Stimulated activated CD8-positive, alpha-beta memory T cell treated with anti-CD3 and anti-CD28 coated beads, Interleukin-2, amount 100 ng/mL, for 48 hours (primary cell): Measurements from ENCODE around the gene SCUBE1.

Source experiments
- DNase-seq, 2 donors: peaks; one replicate each; pipeline ENCODE4 v3.0.0-alpha.2; 2020; ENCODE audit warnings: low read depth in 2 of 2

Gene SCUBE1

DNA sequence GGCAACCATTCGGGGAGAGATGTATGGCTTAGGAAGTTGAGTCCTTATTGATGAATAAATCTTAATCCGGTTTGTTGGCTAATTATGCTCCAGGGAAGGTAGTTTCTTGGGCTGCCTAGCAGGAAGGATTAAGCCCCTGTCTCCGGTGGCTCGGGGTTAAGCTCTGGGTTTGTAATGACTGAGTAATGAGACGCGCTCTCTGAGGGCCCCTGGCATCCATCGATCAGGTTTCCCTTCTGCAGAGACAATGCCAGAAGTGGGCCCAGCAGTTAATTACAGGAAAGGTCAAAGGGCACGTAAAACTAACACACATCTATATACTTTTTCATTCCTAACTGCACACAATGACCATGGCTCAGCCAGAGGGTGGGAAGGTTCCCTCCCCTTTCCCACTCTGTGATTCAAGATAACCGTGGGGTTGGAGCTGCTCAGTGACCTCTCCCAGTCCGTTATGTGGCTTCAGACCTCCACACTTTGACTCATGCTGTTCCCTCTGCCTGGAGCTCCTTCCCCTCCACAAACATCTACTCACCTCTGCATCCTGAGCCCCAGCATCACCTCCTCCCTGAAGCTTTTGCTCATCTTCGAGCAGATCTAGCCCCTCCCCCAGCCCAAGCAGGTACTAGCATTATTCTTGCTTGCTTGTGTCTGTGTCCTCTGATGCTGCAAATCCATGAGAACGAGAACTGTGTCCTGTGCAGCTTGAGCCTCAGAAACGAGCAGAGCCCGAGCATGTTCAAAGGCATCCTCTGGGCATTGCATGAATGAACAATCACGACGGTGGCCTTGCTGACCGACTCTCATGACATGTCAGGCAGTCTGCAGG is 16.6 kb downstream of the SCUBE1 start:
- no peak for DNase-seq

DNA sequence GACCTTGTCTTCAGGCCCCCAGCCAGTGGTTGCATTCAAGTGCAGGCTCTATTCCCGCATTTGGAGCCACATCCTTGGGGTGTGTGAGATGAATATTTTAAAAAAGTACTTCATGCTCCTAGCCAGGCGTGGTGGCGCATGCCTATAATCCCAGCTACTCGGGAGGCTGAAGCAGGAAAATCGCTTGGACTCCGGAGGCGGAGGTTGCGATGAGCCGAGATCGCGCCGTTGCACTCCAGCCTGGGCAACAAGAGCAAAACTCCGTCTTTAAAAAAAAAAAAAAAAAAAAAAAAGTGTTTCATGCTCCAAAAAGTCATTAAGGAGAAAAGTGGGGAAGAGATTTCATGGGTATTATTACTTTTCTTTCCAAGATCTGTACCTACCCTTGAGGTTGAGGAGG is 18.0 kb downstream of the SCUBE1 start:
- no peak for DNase-seq

DNA sequence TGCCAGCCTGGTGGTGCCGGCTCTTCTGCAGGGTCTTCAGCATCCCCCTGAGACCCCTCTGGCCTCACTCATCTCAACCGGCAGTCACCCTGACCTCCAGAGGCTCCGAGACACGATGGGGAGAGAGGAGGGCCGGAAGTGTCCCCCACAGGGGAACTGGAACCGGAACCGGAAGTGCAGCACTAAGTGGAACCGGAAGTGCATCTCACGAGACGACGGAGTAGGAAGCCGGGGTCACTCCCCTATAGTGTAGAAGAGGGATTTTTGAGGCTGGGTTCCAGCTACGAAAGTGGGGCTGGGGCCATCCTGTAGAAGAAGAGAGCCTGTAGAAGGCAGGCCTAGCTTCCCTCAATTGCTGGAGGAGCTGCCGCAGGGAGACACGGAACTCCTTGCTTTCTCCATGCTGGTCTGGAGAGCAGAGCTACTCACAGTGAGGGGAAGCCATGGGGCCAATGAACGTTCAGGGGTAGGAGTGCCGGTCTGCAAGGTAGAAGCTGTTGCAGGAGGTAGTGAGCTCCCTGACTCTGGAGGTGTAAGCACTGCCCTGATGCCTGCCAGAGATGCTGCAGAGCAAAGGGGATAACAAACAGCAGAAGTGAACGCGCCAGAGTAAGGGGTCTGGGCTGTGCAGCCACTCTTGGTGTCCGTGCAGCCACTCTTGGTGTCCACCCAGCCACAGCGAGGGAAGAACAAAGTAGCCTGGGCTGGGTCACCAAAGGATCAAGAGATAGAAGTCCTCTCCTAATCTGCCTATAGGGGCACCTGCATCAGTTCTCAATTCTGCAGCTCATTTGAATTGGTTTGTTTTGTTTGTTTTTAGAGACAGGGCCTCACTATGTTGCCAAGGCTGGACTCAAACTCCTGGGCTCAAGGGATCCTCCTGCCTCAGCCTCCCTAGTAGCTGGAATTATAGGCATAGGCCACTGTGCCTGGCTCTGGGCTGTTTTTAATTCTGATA is 21.9 kb downstream of the SCUBE1 start:
- DNase-seq = no peak

- DNase-seq = no peak
These were observed 23.3 kb downstream of the SCUBE1 start for GRCh38 chr22:43319661-43320486.

- no peak for DNase-seq
These were observed 25.9 kb downstream of the SCUBE1 start for GRCh38 chr22:43317239-43317638.

GRCh38 chr22:43315687-43316217 is 27.4 kb downstream of the SCUBE1 start:
- no peak for DNase-seq

GRCh38 chr22:43314611-43315010 is 28.6 kb downstream of the SCUBE1 start:
- DNase-seq = no peak

DNA sequence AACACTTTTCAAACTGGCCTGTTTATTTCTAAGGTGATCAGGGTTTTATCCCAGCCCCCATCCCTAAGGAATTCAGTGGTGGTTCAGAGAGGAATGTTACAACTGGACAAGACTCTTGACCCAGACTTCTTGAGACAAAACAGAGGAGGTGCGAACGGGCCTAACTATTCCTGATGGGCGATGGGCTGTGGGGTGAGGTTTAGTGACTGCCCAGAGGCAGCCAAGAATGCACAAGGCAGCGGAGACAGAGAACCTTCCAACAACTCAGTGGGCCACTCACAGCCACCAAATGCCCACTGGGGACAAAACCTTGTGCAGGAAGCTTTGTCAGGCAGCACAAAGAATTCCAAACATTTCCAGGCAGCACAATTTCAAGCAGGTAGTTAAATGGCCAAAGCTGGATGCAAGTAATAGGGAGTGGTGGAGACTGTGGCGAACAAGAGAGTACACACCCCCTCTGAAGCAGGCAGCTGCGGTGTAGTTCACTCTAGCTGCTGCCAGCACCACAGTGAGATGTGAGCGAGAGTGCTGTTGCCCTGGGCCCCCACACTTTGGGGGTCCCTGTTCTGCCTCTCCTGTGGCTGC is 29.2 kb downstream of the SCUBE1 start:
- no peak for DNase-seq

DNA sequence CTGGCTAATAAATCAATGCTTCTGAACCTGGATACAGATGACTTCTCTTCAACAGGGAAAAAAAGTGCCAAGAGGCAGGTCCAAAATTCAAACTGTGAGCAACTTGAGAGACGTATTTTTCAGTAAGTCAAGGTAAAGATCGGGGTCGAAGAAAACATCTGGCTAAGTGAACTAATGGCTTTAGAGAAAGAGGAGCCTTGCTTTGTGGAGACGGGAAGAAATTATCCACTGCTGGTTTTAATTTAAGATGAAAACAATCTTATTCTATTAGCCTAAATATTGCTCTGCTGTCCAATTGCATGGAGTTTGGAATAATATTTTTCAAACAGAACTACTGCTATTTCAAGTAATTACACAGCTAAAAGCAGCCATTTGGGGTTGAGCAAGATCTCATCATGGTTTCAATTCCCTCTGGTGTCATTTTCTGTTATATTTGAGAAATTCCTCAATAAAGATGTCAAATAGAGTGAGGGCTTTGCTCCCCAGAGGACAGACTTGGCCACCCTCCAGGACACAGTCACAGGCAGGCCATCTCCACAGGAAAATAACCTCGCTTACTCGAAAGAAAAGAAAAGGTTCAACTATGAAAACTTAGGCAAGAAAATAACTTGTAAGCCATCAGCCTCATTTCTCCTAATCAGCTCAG is 29.8 kb downstream of the SCUBE1 start:
- no peak for DNase-seq

- DNase-seq = no peak
These were observed 30.6 kb downstream of the SCUBE1 start for GRCh38 chr22:43312608-43313007.

- no peak for DNase-seq
These were observed 32.4 kb downstream of the SCUBE1 start for GRCh38 chr22:43310798-43311197.

DNA sequence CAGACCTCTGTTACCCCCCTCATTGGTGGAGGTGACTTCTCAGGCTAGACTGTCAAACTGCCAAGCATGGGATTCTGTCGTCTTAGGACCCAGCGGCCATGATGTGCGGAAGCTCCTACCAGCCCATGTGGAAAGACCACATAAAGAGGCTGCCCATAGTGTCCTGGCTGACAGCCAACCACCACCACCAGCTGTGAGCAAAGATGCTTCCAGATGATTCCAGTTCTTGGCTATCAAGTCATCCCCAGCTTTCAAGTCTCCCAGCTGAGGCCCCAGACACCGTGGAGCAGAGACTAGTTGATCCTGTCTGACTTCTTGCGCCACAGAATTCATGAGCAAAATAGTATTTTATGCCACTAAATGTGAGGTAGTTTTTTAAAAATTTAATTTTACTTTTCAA is 32.9 kb downstream of the SCUBE1 start:
- no peak for DNase-seq

GRCh38 chr22:43308836-43309235 is 34.3 kb downstream of the SCUBE1 start:
- no peak for DNase-seq

DNA sequence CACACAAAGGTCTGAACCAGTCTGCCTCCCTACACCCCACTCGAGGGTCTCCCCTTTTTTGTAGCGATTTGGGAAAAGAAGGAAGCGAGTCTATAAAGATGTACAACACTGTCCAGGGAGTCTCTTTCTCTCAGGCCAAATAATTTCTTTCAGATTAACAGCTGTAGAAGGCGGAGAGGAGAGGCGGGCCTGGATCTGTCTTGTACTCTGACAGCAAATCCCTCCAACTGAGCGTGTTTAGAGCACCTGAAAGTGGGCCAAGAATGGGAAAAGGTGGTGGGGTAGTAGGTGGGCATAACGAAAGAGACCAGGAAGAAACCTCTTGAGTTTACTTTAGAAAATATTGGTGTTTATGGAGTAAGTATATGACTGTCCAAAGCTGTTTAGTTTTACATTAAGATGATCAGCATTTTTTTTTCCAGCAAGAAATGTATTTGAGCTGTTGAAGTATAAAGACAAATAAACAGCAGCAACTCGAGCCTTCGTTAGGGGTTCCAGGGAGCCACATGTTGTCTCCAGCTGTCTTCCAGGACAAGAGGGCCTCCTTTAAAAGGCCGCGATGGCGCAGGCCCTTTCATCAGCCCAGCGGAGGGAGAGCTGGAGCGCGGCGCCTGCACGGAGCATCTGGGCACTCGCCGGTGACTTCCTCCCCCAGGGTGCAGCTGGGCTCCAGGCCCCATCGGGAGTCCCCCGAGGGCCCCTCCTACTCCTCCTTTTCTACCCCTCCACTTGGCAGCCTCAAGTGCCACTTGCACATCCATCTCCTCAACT is 34.9 kb downstream of the SCUBE1 start:
- no peak for DNase-seq

DNA sequence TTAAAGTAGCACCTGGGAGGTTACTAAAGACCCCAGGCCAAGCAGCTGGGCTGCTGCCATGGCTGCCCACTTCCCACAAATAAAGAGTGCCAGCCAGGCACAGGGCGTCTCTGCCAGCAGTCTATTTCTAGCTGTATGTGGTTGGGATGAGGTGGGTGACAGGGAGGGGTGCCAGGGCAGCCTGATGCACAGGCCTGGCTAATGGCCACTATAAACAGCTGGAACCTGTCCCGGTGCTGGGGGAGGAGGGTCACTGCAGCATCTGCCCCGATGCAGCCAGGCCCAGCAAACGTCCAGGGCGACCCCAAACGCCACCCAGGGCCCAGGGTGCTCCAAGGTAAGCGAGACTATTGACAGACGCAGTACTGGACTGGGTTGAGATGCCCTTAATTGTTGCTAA is 37.4 kb downstream of the SCUBE1 start:
- DNase-seq = no peak

DNA sequence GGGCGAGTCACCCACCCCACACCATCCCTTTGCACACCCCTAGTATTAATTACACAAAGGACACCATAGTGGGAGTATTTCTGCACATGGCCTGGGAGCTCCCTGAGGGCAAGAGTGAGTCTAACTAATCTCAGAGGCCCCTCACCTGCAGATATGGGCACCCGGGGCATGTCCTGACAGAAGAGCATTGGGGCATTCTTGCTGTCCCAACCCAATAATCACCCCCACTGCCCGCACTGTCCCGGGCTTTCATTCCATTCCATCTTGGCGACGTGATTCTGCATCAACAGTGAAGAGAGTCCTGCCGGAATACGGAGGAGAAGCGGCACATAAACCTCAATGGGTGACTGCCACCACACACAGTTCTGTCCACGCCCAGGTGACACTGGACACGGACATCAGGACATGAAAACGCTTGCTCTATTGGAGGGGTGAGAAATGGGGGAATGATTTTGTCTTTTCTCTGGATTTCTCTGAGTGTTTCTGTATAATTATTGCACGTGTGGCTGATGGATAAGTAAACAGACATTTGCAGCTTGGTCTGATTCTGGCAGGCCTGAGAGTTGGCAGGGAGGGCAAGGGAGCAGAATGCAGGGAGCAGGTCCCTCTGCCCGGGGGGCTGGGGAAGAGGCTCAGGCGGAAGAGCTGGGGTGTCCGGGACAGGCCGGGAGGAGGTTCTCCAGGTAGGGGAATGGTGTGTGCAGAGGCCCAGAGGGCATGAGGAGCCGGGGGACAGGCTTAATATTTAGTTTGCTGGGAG is 38.2 kb downstream of the SCUBE1 start:
- DNase-seq = no peak

DNA sequence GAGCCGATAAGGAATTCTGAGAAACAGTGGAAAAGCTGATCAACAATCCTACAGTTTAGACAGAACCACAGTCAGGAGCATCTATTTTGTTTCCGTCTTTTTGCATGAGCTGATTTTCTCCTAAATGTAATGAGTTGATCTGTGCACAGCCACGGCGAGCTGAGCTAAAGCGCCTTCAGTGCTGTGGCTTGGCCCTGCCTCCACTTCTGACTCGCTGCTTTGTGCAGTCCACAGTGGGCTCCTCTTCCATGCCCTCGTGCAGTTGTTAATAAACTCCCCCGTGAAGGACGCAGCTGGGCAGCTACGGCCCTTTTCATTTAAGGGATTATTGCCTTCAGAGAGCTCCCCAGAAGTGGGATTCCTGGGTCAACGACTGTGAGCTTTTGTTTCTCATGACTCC is 39.4 kb downstream of the SCUBE1 start:
- DNase-seq = no peak

GRCh38 chr22:43303166-43303565 is 40.0 kb downstream of the SCUBE1 start:
- no peak for DNase-seq

DNA sequence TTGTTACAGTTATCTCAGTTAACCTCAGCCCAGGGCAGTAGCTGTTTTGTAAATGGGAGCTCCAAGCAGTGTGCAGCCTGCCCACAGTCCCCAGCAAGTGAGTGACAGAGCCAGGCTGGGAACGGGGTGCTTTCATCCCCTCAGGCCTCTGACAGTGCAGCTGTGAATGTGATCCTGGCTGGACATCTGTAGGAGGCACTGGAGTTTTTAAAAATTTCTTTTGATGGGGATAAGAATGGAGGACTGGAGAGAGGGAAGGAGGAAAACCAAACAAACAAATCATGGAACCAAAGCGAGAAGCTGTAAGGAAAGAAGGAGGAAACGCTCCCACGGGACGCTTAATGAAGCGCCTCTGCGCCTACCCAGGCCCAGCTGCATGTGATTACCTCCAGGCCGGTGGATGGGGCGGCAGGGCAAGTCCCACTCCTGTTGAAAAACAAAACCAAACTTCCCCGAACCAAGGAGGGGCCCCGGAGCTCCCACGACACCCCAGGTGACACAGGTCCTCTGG is 40.6 kb downstream of the SCUBE1 start:
- DNase-seq = no peak
